Astrocyte (in vitro differentiated cells and primary cell): ENCODE data around the gene COA1.

ENCODE experiments used
- EZH2 ChIP-seq: IDR thresholded peaks from 2 replicates; pipeline ENCODE4 v1.6.1; 2012; ENCODE audit warnings: mild to moderate bottlenecking, low read length, inconsistent platforms; ENCODE audit not compliant: insufficient read depth
- TF ChIP-seq, protein P1 (sequence below): IDR thresholded peaks from 2 replicates; pipeline ENCODE4 v1.5.1; 2011; ENCODE audit warnings: low read depth, mild to moderate bottlenecking, inconsistent platforms, low read length, moderate library complexity; ENCODE audit not compliant: insufficient read depth

DNA sequence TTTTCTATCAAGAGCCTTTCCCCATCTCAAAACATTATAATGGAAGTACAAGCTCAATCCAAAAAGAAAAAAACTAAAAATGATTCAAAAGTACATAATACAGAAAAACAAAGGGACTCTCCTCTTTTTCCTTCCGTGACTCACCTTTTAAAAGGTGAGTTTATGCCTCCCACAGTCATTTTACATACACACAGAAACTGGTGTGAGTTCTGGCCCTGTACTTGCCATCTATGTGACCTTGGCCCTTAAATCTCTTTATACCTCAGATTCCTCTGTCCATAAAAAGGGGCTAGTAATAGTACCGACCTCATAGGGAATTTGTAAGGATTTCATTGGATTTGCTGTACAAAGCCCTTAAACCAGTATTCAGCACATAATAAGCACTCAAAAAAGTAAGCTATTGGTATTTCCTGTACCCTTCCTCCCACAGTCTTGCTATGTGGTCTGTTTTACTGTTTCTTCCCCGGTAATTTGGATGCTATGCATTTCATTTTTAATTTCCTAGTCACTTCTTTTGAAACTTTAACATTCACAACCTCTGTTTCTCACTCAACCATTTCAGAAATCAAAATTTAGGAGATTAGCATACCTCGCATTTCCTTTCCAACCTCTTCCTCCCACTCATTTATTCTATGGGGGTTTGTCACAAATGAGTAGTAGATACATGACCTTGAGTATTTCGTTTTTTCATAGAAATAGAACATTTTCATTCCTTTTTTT lies 107.4 kb downstream of the COA1 start:
- TF ChIP-seq, protein P1, sequence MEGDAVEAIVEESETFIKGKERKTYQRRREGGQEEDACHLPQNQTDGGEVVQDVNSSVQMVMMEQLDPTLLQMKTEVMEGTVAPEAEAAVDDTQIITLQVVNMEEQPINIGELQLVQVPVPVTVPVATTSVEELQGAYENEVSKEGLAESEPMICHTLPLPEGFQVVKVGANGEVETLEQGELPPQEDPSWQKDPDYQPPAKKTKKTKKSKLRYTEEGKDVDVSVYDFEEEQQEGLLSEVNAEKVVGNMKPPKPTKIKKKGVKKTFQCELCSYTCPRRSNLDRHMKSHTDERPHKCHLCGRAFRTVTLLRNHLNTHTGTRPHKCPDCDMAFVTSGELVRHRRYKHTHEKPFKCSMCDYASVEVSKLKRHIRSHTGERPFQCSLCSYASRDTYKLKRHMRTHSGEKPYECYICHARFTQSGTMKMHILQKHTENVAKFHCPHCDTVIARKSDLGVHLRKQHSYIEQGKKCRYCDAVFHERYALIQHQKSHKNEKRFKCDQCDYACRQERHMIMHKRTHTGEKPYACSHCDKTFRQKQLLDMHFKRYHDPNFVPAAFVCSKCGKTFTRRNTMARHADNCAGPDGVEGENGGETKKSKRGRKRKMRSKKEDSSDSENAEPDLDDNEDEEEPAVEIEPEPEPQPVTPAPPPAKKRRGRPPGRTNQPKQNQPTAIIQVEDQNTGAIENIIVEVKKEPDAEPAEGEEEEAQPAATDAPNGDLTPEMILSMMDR, result no peak
- no peak for TF ChIP-seq EZH2
